Calu3 (cell line): Measurements from ENCODE around the gene STX8. TPM values are rescaled to one million over a fixed set of nuclear protein-coding genes. Genes with fewer than 3 reads are reported as not detected.

Experiments
- BruUV-seq: library from RNA; stranded (reverse); fragments of 400-500 nt; replicated peaks from 2 replicates; lab custom pipeline; 2021; lab: Mats Ljungman, UMichigan
- CTCF ChIA-PET: fragments of 300-600 bp; sonication (Branson Sonifier 250); formaldehyde crosslinking; loops from one replicate; lab custom pipeline; 2022; ENCODE audit warnings: antibody characterized with exemption; lab: Charles Lee
- DNase-seq: peaks from one replicate; pipeline ENCODE4 v3.0.0; 2022
- H3K27ac Mint-ChIP-seq: one replicate; pipeline ENCODE4 v1.8.0; 2022; ENCODE audit warnings: mixed read lengths; ENCODE audit not compliant: unreplicated experiment
- H3K27me3 Mint-ChIP-seq: one replicate; pipeline ENCODE4 v1.8.0; 2022; ENCODE audit warnings: mixed read lengths; ENCODE audit not compliant: unreplicated experiment
- H3K36me3 Mint-ChIP-seq: one replicate; pipeline ENCODE4 v1.8.0; 2022; ENCODE audit warnings: mild to moderate bottlenecking, moderate library complexity, mixed read lengths; ENCODE audit not compliant: insufficient read depth, unreplicated experiment
- H3K4me1 Mint-ChIP-seq: one replicate; pipeline ENCODE4 v1.8.0; 2022; ENCODE audit warnings: mild to moderate bottlenecking, low read depth, mixed read lengths; ENCODE audit not compliant: unreplicated experiment
- H3K4me3 Mint-ChIP-seq: one replicate; pipeline ENCODE4 v1.8.0; 2022; ENCODE audit warnings: mild to moderate bottlenecking, low read depth, moderate library complexity, mixed read lengths; ENCODE audit not compliant: unreplicated experiment
- H3K9me3 Mint-ChIP-seq: one replicate; pipeline ENCODE4 v1.8.0; 2022; ENCODE audit warnings: low read depth, mixed read lengths; ENCODE audit not compliant: unreplicated experiment
- CTCF ChIP-seq: fragments of 200-600 bp; IDR thresholded peaks from one replicate; pipeline ENCODE4 v1.8.0; 2022; ENCODE audit warnings: antibody characterized with exemption; ENCODE audit not compliant: unreplicated experiment
- intact Hi-C: fragments of 100-400 bp; cut with micrococcal nuclease; formaldehyde crosslinking; loops from one replicate; pipeline ENCODE4 v1.10.0; 2022; ENCODE audit not compliant: unreplicated experiment
- total RNA-seq: library from RNA; stranded (reverse); gene quantifications from 2 replicates; pipeline ENCODE4 v1.2.3, GENCODE V29; 2022

The STX8 gene
- total RNA-seq, 1 experiment from 2014 or later: 32.4 TPM

- no peak for TF ChIP-seq CTCF
- BruUV-seq: no TSS peak
- Mint-ChIP-seq H3K9me3 (no peaks in the 10 kb centered on the region), H3K4me3 (no peak overlapping the region), H3K36me3 (no peaks in the 10 kb centered on the region), H3K27ac (no peak overlapping the region), H3K27me3 (no peaks in the 10 kb centered on the region), H3K4me1 (no peaks in the 10 kb centered on the region)
- intact Hi-C loops: no loop called here
- DNase-seq: no peak
- CTCF ChIA-PET: no interaction called here
These were observed 308.9 kb downstream of the STX8 start for GRCh38 chr17:9266697-9267117.

- H3K4me3 Mint-ChIP-seq: no peak overlapping the region
- no peaks in the 10 kb centered on the region for H3K4me1 Mint-ChIP-seq
- CTCF ChIA-PET: no interaction called here
- no peaks in the 10 kb centered on the region for H3K36me3 Mint-ChIP-seq
- no TSS peak for BruUV-seq
- no peaks in the 10 kb centered on the region for H3K27me3 Mint-ChIP-seq
- intact Hi-C loops: no loop called here
- no peaks in the 10 kb centered on the region for H3K9me3 Mint-ChIP-seq
- TF ChIP-seq CTCF: no peak
- no peak for DNase-seq
- no peak overlapping the region for H3K27ac Mint-ChIP-seq
These were observed 309.5 kb downstream of the STX8 start for GRCh38 chr17:9266031-9266680.

GRCh38 chr17:9261081-9262012 lies 314.3 kb downstream of the STX8 start:
- no peak for DNase-seq
- no peak overlapping the region for H3K27ac Mint-ChIP-seq
- no peaks in the 10 kb centered on the region for H3K36me3 Mint-ChIP-seq
- CTCF ChIA-PET: no interaction called here
- no peaks in the 10 kb centered on the region for H3K9me3 Mint-ChIP-seq
- H3K4me3 Mint-ChIP-seq: no peak overlapping the region
- BruUV-seq: no TSS peak
- no peaks in the 10 kb centered on the region for H3K4me1 Mint-ChIP-seq
- no peak for TF ChIP-seq CTCF
- H3K27me3 Mint-ChIP-seq: no peaks in the 10 kb centered on the region
- intact Hi-C loops: no loop called here

- H3K9me3 Mint-ChIP-seq: no peaks in the 10 kb centered on the region
- no peaks in the 10 kb centered on the region for H3K27me3 Mint-ChIP-seq
- H3K36me3 Mint-ChIP-seq: no peaks in the 10 kb centered on the region
- intact Hi-C loops: no loop called here
- no peak overlapping the region for H3K4me3 Mint-ChIP-seq
- DNase-seq: no peak
- H3K27ac Mint-ChIP-seq: no peak overlapping the region
- CTCF ChIA-PET: no interaction called here
- no TSS peak for BruUV-seq
- no peak for TF ChIP-seq CTCF
- no peaks in the 10 kb centered on the region for H3K4me1 Mint-ChIP-seq
These were observed 316.2 kb downstream of the STX8 start for GRCh38 chr17:9259419-9259818.
